D721Med (cell line): ENCODE measurements around the gene TTLL5.

Experiments used
- DNase-seq: peaks from one replicate; pipeline ENCODE4 v3.0.0; 2011; ENCODE audit warnings: low spot score; ENCODE audit not compliant: insufficient read length
- FAIRE-seq: peaks from 2 replicates; lab custom pipeline; 2011; peaks lifted over from hg19 to GRCh38; lab: Jason Lieb, UNC
- CTCF ChIP-seq: IDR thresholded peaks from 2 replicates; pipeline ENCODE4 v1.5.1; 2012; ENCODE audit warnings: mild to moderate bottlenecking, control low read depth; ENCODE audit not compliant: insufficient read depth; ENCODE audit errors: missing control alignments

Gene TTLL5

GRCh38 chr14:75820761-75821160, 159.7 kb downstream of the TTLL5 start:
- TF ChIP-seq CTCF = no peak
- no peak for FAIRE-seq
- DNase-seq = no peak

- no peak for FAIRE-seq
- TF ChIP-seq CTCF = no peak
- no peak for DNase-seq
These were observed 160.9 kb downstream of the TTLL5 start for GRCh38 chr14:75821831-75822521.

- FAIRE-seq = no peak
- DNase-seq = no peak
- no peak for TF ChIP-seq CTCF
These were observed 161.6 kb downstream of the TTLL5 start for GRCh38 chr14:75822522-75823141.

GRCh38 chr14:75823334-75823733, 162.3 kb downstream of the TTLL5 start:
- DNase-seq (no peak), FAIRE-seq (no peak)
- no peak for TF ChIP-seq CTCF

- no peak for TF ChIP-seq CTCF
These were observed 163.3 kb downstream of the TTLL5 start for GRCh38 chr14:75824318-75824717.

GRCh38 chr14:75825147-75825592, 164.1 kb downstream of the TTLL5 start:
- FAIRE-seq (no peak), DNase-seq (no peak)
- TF ChIP-seq CTCF = no peak

More at GRCh38 chr14:75824318-75824717, 163.3 kb downstream of the TTLL5 start:
- DNase-seq (no peak), FAIRE-seq (no peak)

- DNase-seq (no peak), FAIRE-seq (no peak)
- no peak for TF ChIP-seq CTCF
These were observed 165.6 kb downstream of the TTLL5 start for GRCh38 chr14:75826599-75826998.
